Neural cell (in vitro differentiated cells): ENCODE data around the gene FGD4. TPM values are rescaled to one million over a fixed set of nuclear protein-coding genes. Genes with fewer than 3 reads are reported as not detected.

Source experiments
- H2AFZ ChIP-seq: fragments of 200-600, 300-800 bp; sonication (generic), shearing (Covaris generic); 2 replicates; pipeline ENCODE4 v1.6.0; 2014; ENCODE audit warnings: low read depth, mild to moderate bottlenecking, antibody characterized with exemption, low read length, moderate library complexity
- H3F3A ChIP-seq: fragments of 200-600 bp; shearing (Covaris generic); 2 replicates; pipeline ENCODE4 v1.6.1; 2016; ENCODE audit warnings: mild to moderate bottlenecking, moderate library complexity, mixed read lengths, antibody characterized with exemption, low read length; ENCODE audit not compliant: insufficient read depth, poor library complexity, severe bottlenecking
- H3K27ac ChIP-seq: fragments of 200-600, 300-800 bp; sonication (generic), shearing (Covaris generic); 2 replicates; pipeline ENCODE4 v1.5.1; 2014; ENCODE audit warnings: mild to moderate bottlenecking, low read length, moderate library complexity
- H3K27me3 ChIP-seq: fragments of 300-800, 200-600 bp; sonication (generic), shearing (Covaris generic); 2 replicates; pipeline ENCODE4 v1.6.0; 2014; ENCODE audit warnings: mild to moderate bottlenecking, low read depth, low read length, moderate library complexity; ENCODE audit not compliant: insufficient read depth
- H3K36me3 ChIP-seq: fragments of 300-800, 200-600 bp; sonication (generic), shearing (Covaris generic); 2 replicates; pipeline ENCODE4 v1.5.1; 2014; ENCODE audit warnings: mild to moderate bottlenecking, antibody characterized with exemption, low read length, moderate library complexity; ENCODE audit not compliant: insufficient read depth
- H3K4me2 ChIP-seq: fragments of 300-800, 200-600 bp; sonication (generic), shearing (Covaris generic); 2 replicates; pipeline ENCODE4 v1.6.0; 2014; ENCODE audit warnings: mild to moderate bottlenecking, low read length
- H3K4me3 ChIP-seq: fragments of 300-800, 200-600 bp; sonication (generic), shearing (Covaris generic); 2 replicates; pipeline ENCODE4 v1.5.1; 2014; ENCODE audit warnings: mild to moderate bottlenecking, low read length, moderate library complexity
- H3K79me2 ChIP-seq: fragments of 200-600 bp; shearing (Covaris generic); replicated peaks from 2 replicates; pipeline ENCODE4 v1.6.0; 2014; ENCODE audit warnings: mild to moderate bottlenecking, low read length, moderate library complexity; ENCODE audit not compliant: insufficient read depth
- H3K9ac ChIP-seq: fragments of 300-800, 200-600 bp; sonication (generic), shearing (Covaris generic); 2 replicates; pipeline ENCODE4 v1.6.1; 2016; ENCODE audit warnings: mild to moderate bottlenecking, low read length, mixed read lengths
- H3K9me2 ChIP-seq: fragments of 200-600 bp; shearing (Covaris generic); 2 replicates; pipeline ENCODE4 v1.6.1; 2016; ENCODE audit warnings: mild to moderate bottlenecking, low read length, mixed read lengths; ENCODE audit not compliant: insufficient read depth
- H3K9me3 ChIP-seq: fragments of 200-600, 300-800 bp; sonication (generic), shearing (Covaris generic); 2 replicates; pipeline ENCODE4 v1.6.1; 2016; ENCODE audit warnings: mild to moderate bottlenecking, mixed run types, low read length, moderate library complexity, mixed read lengths
- H4K20me1 ChIP-seq: fragments of 200-600 bp; shearing (Covaris generic); 2 replicates; pipeline ENCODE4 v1.6.1; 2016; ENCODE audit warnings: mild to moderate bottlenecking, mixed run types; ENCODE audit not compliant: insufficient read depth
- CTCF ChIP-seq: fragments of 450-650 bp; IDR thresholded peaks from 2 replicates; pipeline ENCODE4 v1.5.1; 2014; ENCODE audit warnings: antibody characterized with exemption, mild to moderate bottlenecking, moderate library complexity; ENCODE audit not compliant: poor library complexity, severe bottlenecking
- EP300 ChIP-seq: fragments of 450-650 bp; conservative IDR thresholded peaks from 2 replicates; pipeline ENCODE4 v1.6.1; 2014; ENCODE audit warnings: antibody characterized with exemption, mild to moderate bottlenecking, moderate library complexity; ENCODE audit not compliant: poor library complexity, severe bottlenecking
- EZH2 ChIP-seq: fragments of 200-600, 300-800 bp; shearing (Covaris generic), sonication (generic); IDR thresholded peaks from 2 replicates; pipeline ENCODE4 v1.6.1; 2014; ENCODE audit warnings: antibody characterized with exemption, low read length, borderline replicate concordance, mild to moderate bottlenecking; ENCODE audit not compliant: insufficient read depth, poor library complexity, severe bottlenecking
- MXI1 ChIP-seq: fragments of 450-650 bp; conservative IDR thresholded peaks from 2 replicates; pipeline ENCODE4 v1.6.1; 2014; ENCODE audit warnings: antibody characterized with exemption, mild to moderate bottlenecking; ENCODE audit not compliant: poor library complexity, severe bottlenecking
- POLR2AphosphoS5 ChIP-seq: IDR thresholded peaks from 2 replicates; pipeline ENCODE4 v1.6.1; 2012
- RAD21 ChIP-seq: fragments of 450-650 bp; conservative IDR thresholded peaks from 2 replicates; pipeline ENCODE4 v1.6.1; 2014; ENCODE audit warnings: antibody characterized with exemption, mild to moderate bottlenecking, moderate library complexity
- REST ChIP-seq: IDR thresholded peaks from 2 replicates; pipeline ENCODE4 v1.6.1; 2012; ENCODE audit warnings: borderline replicate concordance
- SMC3 ChIP-seq: fragments of 450-650 bp; conservative IDR thresholded peaks from 2 replicates; pipeline ENCODE4 v1.6.1; 2014; ENCODE audit warnings: antibody characterized with exemption, mild to moderate bottlenecking, moderate library complexity; ENCODE audit not compliant: poor library complexity
- TAF1 ChIP-seq: IDR thresholded peaks from 2 replicates; pipeline ENCODE4 v1.6.1; 2012; ENCODE audit warnings: low read depth
- polyA plus RNA-seq: library from polyadenylated mRNA; depleted of rRNA; stranded (reverse); fragments of >200 nt; gene quantifications from 2 replicates; pipeline ENCODE4 v1.2.3, GENCODE V29; 2014

FGD4 gene
- polyA plus RNA-seq, 1 donor from 2014 or later: 24.4 TPM

GRCh38 chr12:32470936-32471470 is 71.6 kb downstream of the FGD4 start:
- H3K4me3 ChIP-seq: no peak overlapping the region
- no peak overlapping the region for H3K9ac ChIP-seq
- H3K4me2 ChIP-seq: no peak overlapping the region
- no peaks in the 10 kb centered on the region for H3K79me2 ChIP-seq
- H2AFZ ChIP-seq: no peak overlapping the region
- TF ChIP-seq MXI1 (no peak), EP300 (no peak)
- H3K27ac ChIP-seq: no peak overlapping the region
- no peaks in the 10 kb centered on the region for H3K9me3 ChIP-seq
- H3K9me2 ChIP-seq: no peaks in the 10 kb centered on the region
- H4K20me1 ChIP-seq: no peaks in the 10 kb centered on the region
- no peaks in the 10 kb centered on the region for H3K36me3 ChIP-seq
- no peaks in the 10 kb centered on the region for H3F3A ChIP-seq
- H3K27me3 ChIP-seq: no peaks in the 10 kb centered on the region

GRCh38 chr12:32471591-32472001 is 72.2 kb downstream of the FGD4 start:
- no peak for TF ChIP-seq CTCF
- no peak for TF ChIP-seq TAF1
- TF ChIP-seq POLR2AphosphoS5: no peak
- TF ChIP-seq EP300: no peak
- no peak for TF ChIP-seq MXI1
- no peak for TF ChIP-seq REST
- no peak for TF ChIP-seq RAD21
- no peak for TF ChIP-seq SMC3
- no peak for TF ChIP-seq EZH2

More at GRCh38 chr12:32471591-32472001, 72.2 kb downstream of the FGD4 start:
- Histone ChIP-seq H3F3A (no peaks in the 10 kb centered on the region), H3K4me3 (no peak overlapping the region), H4K20me1 (no peaks in the 10 kb centered on the region), H3K9me3 (no peaks in the 10 kb centered on the region), H3K79me2 (no peaks in the 10 kb centered on the region), H3K4me2 (no peak overlapping the region), H3K27ac (no peak overlapping the region), H3K36me3 (no peaks in the 10 kb centered on the region), H3K9ac (no peak overlapping the region), H3K9me2 (no peaks in the 10 kb centered on the region), H3K27me3 (no peaks in the 10 kb centered on the region), H2AFZ (no peak overlapping the region)
